ENCODE results near the gene APLF. TPM values are rescaled to one million over a fixed set of nuclear protein-coding genes. Genes with fewer than 3 reads are reported as not detected.
"Not testable (repeated sequence)": the region's sequence is repeated elsewhere in the genome, so short reads cannot be mapped to it uniquely, and the experiment has no call there.

Gene APLF
- total RNA-seq, 1 donor from 2014 or later = 3.8 TPM

DNA sequence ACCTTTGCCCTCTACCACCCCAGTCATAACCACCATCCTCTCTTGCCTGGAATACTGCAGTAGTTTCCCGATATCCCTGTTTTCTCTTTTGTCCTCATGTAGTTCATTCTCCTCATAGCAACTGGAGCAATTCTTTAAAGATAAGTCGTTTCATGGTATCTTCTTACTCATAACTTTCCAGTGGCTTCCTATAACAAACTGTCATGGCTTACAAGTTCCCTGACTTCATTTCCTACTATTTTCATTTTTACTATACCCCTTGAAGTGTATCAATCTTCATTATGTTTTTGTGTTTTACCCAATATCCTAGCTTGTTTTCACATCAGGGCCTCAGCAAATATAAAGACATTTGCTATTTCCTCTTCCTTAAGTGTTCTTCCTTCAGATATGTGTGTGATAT is 92.3 kb downstream of the APLF start:
- intact Hi-C loops (cut with DNase I) = no loop called here
- DNase-seq (ENCODE audit: missing footprints) (no peak), ATAC-seq (no peak)

DNA sequence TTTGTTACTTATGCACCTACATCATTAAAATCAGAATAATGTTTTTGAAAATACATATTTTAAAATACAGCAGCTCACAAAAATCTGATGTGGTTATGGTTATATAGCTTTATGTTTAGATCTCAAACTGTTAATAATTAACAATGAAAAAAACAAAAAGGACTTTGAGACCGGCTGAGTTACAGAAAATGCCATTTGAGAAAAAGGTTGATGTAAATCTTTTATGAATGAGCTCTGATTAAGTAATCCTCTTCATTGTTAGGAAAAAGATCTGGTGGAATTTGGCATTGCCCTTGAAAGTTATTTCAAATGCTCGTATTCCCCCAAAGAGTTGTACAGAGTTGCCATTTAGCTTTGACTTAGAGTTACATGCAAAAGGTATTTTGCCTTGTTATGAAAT is 93.2 kb downstream of the APLF start:
- no peak for ATAC-seq
- DNase-seq (ENCODE audit: missing footprints) = no peak
- intact Hi-C loops (cut with DNase I) = no loop called here

DNA sequence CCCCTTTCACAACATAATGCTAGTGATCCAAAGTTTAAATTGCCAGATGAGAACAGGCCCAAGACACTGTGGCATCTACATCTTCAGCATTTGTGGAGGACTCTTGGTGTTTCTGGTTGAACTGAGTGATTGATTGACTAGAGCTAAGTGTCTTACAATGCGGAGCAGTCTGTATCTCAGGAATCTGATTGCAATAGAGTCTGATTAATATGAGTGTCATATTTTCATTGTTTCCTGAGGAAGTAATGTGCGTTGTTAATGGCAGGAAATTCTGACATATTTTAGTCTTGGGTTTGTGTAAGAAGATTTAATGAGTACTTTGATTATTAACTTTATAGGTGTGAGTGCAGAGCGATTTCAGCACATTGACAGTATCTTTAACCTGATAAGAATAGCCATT is 94.0 kb downstream of the APLF start:
- DNase-seq (ENCODE audit: missing footprints) (no peak), ATAC-seq (no peak)
- intact Hi-C loops (cut with DNase I) = no loop called here

DNA sequence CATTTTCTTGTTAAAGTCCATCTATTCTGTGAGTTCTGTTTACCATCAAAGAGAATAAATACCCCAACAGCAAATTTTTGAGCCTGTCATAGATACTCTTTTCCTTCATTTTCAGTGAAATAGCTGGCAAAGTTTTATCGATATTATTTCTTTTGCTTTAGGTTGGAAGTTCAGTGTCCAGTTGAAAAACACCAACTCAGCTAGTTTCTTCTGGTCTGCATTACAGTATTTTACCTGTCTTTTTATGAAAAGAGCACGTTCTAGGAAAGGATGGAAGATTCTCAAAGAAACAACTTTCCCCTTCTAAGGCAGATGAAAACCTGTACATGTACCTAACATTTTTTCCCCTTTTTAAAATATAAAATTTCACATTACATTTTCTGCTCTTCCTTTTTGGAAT is 95.5 kb downstream of the APLF start:
- no peak for ATAC-seq
- intact Hi-C loops (cut with DNase I) = no loop called here

DNA sequence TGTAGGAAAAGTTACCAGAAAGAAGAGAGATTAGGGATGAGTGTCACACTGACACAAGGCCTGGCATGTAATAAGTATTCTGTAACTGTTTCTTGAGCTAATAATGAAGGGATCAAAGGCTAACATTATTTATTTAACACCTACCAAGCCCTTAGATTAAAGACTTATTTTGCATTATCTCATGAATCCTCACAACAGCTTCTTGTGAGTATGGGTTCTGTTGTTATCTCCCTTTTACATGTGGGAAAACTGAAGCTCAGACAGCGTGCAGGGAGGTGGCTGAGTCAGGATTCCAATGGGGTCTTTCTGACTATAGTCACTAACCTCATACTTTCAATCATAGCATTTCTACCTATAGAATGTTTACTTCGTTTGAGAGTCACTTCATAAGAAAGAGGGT is 97.0 kb downstream of the APLF start:
- intact Hi-C loops (cut with DNase I) = no loop called here
- DNase-seq (ENCODE audit: missing footprints) = no peak
- no peak for ATAC-seq

More for the DNA sequence above, 95.5 kb downstream of the APLF start:
- no peak for DNase-seq (ENCODE audit: missing footprints)

DNA sequence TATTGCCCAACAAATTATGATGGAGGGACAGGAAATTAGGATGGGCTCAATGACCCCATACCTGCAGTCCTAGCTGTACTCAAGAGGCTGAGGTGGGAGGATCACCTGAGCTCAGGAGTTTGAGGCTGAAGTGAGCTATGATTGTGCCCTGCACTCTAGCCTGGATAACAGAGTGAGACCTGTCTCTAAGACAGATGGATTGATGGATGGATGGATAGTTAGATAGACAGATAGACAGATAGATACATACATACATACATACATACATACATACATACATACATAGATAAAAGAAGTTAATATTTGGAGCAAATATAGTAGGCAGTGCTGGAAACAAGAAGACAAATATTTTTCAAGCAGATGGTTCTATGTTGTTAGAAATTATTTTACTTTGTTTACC is 97.9 kb downstream of the APLF start:
- no peak for ATAC-seq
- intact Hi-C loops (cut with DNase I) = no loop called here
- no peak for DNase-seq (ENCODE audit: missing footprints)

DNA sequence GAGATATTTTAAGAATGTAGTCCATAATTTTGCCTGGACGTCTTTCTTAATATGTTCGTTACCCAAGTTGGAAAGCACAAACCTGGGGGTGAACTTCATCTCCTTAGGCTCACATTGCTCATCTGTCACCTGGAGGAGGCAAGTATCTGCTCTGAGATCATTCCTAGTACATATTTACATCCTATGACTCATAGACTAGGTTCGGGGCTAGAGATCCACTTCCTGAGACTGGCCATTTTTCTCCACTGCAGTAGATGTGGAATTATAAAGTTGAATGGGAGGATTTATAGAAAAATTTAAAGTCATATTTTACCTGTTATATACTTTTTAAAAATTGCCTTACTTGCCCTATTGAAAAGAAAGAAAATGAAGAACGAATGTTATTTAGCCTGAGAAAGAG is 98.5 kb downstream of the APLF start:
- ATAC-seq (no peak), DNase-seq (ENCODE audit: missing footprints) (no peak)
- intact Hi-C loops (cut with DNase I) = no loop called here

DNA sequence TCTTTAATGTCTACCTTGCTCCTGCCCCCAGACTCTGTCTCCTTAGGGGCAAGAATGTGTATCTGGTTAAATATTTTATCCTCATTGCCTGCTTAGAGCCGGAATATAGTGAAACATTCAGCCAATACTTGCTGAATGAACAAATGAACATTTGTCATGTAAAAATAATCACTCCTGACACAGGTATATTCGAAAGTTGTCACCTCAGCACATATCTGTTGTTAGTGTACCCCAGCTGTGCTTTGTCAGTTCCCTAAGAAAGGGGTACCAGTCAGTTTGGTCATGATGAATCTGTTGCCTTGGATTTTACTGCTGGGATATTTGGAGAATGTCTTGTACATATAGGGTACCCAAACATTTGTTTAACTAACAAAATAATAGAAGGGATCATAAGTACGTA is 99.0 kb downstream of the APLF start:
- ATAC-seq = no peak
- no peak for DNase-seq (ENCODE audit: missing footprints)
- intact Hi-C loops (cut with DNase I) = no loop called here

DNA sequence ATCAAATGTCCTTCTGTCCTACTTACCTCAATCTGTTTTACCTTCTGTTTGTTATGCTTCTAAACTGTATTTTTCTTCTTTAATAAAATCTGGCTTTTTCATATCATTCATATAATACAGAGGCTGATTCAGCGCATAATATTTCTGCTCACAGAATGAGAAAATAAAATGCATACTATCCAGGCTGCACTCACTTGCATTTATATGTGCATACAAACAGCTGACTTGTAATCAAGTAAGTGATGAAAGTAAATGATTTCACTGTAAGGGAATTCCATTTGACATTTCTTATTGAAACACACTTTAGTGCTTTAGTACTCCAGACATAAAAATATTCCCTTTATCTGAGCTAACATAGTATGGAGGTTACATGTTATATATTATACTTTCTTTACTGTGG is 100.7 kb downstream of the APLF start:
- ATAC-seq = no peak
- DNase-seq (ENCODE audit: missing footprints) = no peak
- intact Hi-C loops (cut with DNase I) = no loop called here

DNA sequence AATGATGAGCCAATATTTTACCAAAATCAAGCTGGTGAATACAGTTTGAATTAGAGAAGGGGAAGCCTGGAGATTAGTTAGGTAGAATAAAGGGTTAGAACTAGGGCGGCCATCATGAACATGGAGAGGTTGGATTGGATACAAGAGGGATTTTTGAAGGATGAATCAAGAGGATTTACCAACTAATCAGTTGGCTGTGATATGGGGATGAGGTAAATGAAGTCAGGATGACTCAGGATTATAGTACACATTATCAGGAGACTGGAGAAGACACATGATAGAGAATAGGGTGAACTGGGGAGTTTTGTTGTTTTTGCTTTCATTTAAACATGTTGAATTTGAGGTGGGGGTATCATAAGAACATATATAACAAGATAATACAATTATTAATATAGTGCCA is 102.2 kb downstream of the APLF start:
- ATAC-seq (no peak), DNase-seq (ENCODE audit: missing footprints) (no peak)
- intact Hi-C loops (cut with DNase I) = no loop called here

DNA sequence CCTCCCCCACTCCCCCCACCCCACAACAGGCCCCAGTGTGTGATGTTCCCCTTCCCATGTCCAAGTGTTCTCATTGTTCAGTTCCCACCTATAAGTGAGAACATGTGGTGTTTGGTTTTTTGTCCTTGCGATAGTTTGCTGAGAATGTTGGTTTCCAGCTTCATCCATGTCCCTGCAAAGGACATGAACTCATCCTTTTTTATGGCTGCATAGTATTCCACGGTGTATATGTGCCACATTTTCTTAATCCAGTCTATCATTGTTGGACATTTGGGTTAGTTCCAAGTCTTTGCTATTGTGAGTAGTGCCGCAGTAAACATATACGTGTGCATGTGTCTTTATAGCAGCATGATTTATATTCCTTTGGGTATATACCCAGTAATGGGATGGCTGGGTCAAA is 103.0 kb downstream of the APLF start:
- DNase-seq (ENCODE audit: missing footprints); ATAC-seq; intact Hi-C loops (cut with DNase I): not testable (repeated sequence)

DNA sequence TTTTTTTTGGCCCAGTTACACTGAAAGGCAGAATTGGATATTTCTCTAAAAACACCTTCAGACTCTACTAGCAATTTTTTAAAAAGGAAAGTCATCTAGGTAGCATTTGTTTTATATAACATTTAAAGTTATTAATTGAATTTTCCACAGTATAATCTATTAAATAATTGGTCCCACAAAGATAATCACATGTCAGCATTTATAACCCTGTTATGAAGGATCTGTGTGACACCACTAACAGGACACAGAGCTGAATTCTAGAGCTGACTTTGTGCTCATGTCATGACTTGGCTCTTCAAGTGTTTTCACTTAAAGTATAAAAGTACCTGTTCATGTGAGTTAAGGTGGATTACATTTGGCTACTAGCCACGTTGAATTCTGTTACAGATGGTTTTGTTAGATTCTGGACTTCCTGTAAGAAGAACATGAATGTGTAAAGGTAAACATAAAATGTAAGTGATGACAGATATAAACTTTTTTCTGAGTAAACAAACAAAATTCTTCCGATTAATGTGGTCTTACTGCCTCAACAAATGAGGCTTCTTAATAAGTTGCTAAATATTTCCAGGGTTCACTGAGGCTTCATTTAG is 106.9 kb downstream of the APLF start:
- intact Hi-C loops (cut with DNase I) = no loop called here
- ATAC-seq = no peak
- no peak for DNase-seq (ENCODE audit: missing footprints)

DNA sequence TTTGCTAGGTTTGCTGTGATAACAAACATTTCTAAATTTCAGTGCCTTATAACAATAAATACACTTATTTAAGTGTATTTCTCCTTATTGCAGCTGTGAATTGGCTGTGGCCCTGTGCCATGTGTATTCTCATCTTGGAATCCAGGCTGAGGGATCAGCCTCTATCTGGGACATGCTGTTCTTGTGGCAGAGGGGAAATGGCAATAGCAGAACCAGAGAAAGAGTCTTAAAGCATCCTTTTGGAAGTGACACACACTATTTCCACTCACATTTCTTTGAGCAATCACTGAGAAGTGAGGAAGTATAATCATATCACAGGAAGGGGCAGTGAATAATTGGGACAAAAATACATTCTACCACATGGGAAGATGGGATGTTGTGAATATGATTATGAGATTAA is 109.8 kb downstream of the APLF start:
- no peak for ATAC-seq
- intact Hi-C loops (cut with DNase I) = no loop called here
- no peak for DNase-seq (ENCODE audit: missing footprints)

DNA sequence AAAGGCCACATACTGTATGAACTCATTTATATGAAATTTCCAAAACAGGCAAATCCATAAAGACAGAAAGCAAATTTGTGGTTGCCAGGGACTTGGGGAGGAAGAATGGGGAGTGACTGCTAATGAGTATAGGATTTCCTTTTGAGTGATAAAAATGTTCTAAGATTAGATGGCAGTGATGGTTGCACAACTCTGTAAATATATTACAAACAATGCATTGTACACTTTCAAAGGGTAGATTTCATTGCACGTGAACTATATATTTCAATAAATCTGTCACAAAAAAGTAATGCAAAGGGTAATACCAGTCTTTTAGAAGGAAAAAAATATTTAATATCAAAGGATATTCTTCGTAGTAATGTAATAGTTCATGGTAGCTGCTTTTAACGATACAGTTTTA is 112.3 kb downstream of the APLF start:
- intact Hi-C loops (cut with DNase I) = no loop called here
- ATAC-seq (no peak), DNase-seq (ENCODE audit: missing footprints) (no peak)

DNA sequence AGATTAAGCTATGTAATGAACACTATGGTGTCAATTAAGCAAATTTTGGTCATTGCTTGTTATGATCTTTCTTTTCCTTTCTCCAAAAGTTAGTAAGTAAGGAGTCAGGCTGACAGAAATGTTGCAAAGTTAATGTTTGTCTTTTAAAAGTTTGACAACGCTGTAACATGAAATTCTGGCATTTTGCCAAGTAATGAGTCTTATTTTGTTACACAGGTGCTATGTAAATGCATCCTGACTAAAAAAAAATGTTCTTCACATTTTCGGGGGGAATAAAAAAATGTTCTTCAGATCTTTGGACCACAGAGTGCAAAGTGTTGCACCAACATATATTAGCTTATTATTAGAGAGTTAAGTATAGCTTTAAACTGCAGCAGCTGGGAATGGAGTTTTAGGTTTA is 121.2 kb downstream of the APLF start:
- ATAC-seq (no peak), DNase-seq (ENCODE audit: missing footprints) (no peak)
- intact Hi-C loops (cut with DNase I) = no loop called here

DNA sequence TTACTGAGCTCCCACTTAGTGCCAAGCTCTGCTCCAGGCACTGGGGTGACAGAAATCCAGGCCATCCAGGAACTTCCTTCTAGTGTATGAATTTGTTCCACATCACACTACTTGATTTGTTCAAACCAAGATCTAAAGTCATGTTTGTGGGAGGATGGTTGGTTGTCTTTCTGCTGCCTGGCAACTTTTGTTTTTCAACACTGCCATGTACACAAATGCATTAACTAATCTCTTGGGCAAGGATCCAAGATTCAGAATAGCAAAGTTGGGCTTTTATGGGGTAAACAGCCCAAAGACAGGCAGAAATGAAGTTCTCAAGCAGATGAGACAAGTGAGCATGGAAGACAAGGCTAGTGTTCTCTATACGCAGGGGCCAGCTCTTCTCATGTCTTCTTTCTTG is 122.6 kb downstream of the APLF start:
- no peak for ATAC-seq

DNA sequence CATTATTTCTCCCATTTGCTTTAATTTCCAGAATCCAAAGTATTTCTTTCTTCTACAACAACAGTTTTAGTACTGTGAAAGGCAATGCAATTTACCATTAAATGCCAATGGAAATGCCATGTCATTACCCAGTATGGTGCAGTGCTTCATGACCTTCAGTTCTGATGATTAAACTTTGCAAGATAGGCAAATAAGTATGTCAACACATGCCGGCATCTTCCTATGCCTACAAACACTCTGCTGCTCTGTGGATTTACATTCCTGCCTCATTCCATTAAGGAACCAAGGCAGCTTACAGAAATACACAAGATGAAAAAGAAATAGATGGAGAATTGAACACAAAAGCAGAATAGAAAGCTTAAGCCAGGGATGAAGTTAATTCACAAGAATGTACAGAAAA is 123.3 kb downstream of the APLF start:
- ATAC-seq (no peak), DNase-seq (ENCODE audit: missing footprints) (no peak)
- intact Hi-C loops (cut with DNase I) = no loop called here

More for the DNA sequence above, 122.6 kb downstream of the APLF start:
- intact Hi-C loops (cut with DNase I) = no loop called here
- no peak for DNase-seq (ENCODE audit: missing footprints)

DNA sequence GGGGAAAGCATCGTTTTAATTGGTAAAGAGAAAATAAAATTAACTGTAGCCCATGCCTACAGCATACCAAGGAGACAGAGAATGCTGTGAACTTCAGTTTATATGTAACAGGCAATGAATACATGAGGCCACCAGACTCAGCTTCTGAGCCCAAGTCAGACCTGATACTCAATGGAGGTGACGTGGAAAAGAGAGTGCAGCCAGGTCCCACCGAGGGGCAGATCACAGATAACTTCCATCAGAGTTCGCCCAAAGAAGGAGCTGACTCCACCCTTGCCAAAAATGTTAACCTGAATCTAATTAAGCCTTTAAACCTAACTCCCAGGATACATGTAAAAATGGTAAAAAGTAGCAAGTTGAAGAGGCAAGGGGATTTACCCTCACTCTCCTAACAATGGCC is 123.8 kb downstream of the APLF start:
- ATAC-seq (no peak), DNase-seq (ENCODE audit: missing footprints) (no peak)
- intact Hi-C loops (cut with DNase I) = no loop called here

DNA sequence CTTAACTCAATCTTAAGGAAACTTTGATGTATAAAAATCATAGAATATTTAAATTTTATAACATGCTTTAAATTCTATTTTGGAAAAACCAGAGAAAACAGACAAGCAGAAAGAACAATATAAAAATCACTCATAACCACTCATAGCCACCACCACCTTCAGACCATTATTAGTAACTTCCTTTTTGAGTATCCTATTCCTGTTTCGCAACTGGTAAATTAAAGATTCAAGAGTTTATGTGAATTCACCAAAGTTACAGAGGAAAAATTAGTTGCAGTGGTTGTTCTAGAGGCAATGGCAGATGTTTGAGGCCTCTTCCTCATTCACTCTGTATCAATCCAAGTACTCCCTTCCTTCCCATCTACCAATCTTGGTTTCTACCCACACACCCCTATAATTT is 126.7 kb downstream of the APLF start:
- DNase-seq (ENCODE audit: missing footprints) (no peak), ATAC-seq (no peak)
- intact Hi-C loops (cut with DNase I) = loop anchor here (2.0 kb wide), 1 partner anchor 105 kb away; no protein-coding TSS in a partner anchor

DNA sequence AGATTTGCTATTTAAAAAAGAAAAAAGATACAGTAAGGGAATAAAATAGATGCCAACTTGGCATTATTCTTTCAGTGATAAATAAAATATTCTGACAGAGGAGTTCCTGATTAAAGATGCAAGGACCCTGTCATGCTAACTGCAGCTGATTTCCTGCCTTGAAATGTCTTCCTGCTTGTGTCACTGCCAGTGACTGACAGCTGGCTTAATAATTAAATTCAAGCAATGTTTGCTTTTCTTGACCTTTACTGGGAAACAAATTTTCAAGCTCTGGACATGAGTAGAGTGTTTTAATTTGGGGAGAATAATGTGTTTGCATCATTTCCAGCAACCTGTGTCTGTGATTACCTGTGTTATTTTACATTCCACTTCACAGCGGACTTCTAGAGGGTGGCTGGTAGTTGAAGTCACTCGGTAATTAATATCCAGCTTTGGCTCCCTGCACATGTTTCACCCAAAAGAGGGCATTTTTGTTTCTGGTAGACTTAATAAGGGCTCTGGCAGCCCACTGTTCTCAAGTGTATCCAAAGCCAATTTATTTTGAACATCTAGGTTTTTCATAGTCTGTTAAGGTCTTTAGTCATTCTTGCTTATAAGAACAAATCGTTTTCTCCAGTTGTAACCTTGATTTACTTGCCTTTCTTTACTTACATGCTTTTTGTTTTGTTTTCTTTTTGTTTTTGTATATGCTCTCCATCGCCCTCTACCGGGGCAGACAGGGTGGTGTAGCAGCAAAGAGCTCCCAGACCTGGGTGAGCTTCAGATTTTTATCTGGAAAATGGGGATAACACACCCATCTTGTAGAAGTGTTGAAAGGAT is 127.5 kb downstream of the APLF start:
- DNase-seq (ENCODE audit: missing footprints) (peak; percentile 75), ATAC-seq (no peak)
- intact Hi-C loops (cut with DNase I) = loop anchor here (2.0 kb wide), 1 partner anchor 106 kb away; no protein-coding TSS in a partner anchor

DNA sequence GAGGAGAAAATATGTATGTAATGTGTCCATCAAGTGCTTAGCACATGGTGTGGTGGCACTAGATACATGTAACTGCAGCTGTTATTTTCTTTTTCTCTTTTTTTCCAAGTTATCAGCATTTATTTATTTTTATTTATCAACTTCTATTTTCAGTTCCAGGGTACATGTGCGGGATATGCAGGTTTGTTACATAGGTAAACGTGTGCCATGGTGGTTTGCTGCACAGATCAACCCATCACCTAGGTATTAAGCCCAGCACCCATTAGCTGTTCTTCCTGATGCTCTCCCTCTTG is 128.1 kb downstream of the APLF start:
- not testable (repeated sequence) for ATAC-seq; DNase-seq (ENCODE audit: missing footprints)
- intact Hi-C loops (cut with DNase I) = loop anchor here (2.0 kb wide), 1 partner anchor 107 kb away; no protein-coding TSS in a partner anchor
